ENCODE results near the gene RAVER2.
"Not testable (repeated sequence)": the region's sequence is repeated elsewhere in the genome, so short reads cannot be mapped to it uniquely, and the experiment has no call there.

The RAVER2 gene

DNA sequence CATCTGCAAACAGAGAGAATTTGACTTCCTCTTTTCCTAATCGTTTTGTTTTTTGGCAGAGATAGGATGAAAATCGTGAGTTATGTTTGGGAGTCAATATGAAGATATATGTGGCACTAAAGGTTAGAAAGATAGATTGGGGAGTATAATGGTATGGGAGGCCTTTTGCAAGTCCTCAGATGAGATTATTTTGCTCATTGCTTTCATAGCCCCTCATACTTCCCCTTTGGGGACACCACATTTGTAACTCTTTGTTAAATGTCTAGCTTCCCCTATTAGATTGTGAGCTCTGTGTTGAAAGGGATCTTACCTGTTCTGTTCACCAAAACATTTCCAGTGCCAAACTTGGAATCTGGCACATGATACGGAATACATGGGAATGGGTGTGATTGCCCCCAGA is 30.2 kb downstream of the RAVER2 start:
- no peak overlapping the region for H3K4me2 ChIP-seq
- peaks cover 15 to 31% (median 24%) of the 10 kb centered on the region in 11 experiments; a peak in 21 of 22 replicates for H3K9me3 ChIP-seq (replicated peaks in 1 of 11)
- no peak overlapping the region for H3K4me3 ChIP-seq
- H3K36me3 ChIP-seq = peaks cover 4 to 41% (median 27%) of the 10 kb centered on the region in 11 experiments; a peak in 19 of 22 replicates
- no peaks in the 10 kb centered on the region for H3K27me3 ChIP-seq
- H3K27ac ChIP-seq = no peak overlapping the region
- peaks cover 0 to 11% (median 0%) of the 10 kb centered on the region in 10 experiments; a peak in 5 of 20 replicates for H3K4me1 ChIP-seq
- TF ChIP-seq Cebpa-rat (IDR thresholded peaks at IDR 0.05) = no peak
- H4K20me1 ChIP-seq = no peaks in the 10 kb centered on the region
- no peak overlapping the region for H3K9ac ChIP-seq

DNA sequence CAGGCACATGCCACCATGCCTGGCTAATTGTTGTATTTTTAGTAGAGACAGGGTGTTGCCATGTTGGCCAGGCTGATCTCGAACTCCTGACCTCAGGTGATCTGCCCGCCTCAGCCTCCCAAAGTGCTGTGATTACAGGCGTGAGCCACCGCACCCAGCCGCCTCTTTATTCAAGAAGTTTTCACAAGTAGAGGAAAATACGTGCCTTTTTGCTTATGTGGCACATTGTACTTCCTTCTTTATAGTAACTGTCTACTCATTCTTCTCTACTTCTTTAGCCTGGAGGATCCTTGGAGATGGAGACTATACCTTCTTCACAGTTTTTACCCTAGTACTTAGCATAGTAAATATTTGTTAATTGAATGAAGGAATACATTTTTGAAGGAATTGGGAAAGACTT is 37.2 kb downstream of the RAVER2 start:
- not testable (repeated sequence) for H3K4me1 ChIP-seq, H3K9ac ChIP-seq, H3K27ac ChIP-seq, H4K20me1 ChIP-seq, H3K27me3 ChIP-seq, H3K4me3 ChIP-seq
- peak overlapping the region in 2 of 11 experiments; percentile 9 to 29; a peak in 1 of 22 replicates for H3K4me2 ChIP-seq
- H3K9me3 ChIP-seq (replicated peaks in 1 of 11) = peaks cover 0 to 12% (median 7%) of the 10 kb centered on the region in 11 experiments; a peak in 12 of 22 replicates
- H3K36me3 ChIP-seq = peaks cover 0 to 48% (median 28%) of the 10 kb centered on the region in 11 experiments; a peak in 17 of 22 replicates

DNA sequence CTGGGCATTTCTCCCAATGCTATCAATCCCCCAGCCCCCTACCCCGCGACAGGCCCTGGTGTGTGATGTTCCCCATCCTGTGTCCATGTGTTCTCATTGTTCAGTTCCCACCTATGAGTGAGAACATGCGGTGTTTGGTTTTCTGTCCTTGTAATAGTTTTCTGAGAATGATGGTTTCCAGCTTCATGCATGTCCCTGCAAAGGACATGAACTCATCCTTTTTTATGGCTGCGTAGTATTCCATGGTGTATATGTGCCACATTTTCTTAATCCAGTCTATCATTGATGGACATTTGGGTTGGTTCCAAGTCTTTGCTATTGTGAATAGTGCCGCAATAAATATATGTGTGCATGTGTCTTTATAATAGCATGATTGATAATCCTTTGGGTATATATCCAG is 38.0 kb downstream of the RAVER2 start:
- H4K20me1 ChIP-seq, H3K27ac ChIP-seq, H3K9ac ChIP-seq, H3K4me2 ChIP-seq, H3K4me1 ChIP-seq, H3K27me3 ChIP-seq, H3K4me3 ChIP-seq: not testable (repeated sequence)
- H3K36me3 ChIP-seq = peaks cover 0 to 53% (median 31%) of the 10 kb centered on the region in 11 experiments; a peak in 17 of 22 replicates
- peaks cover 0 to 18% (median 8%) of the 10 kb centered on the region in 11 experiments; a peak in 12 of 22 replicates for H3K9me3 ChIP-seq (replicated peaks in 1 of 11)

DNA sequence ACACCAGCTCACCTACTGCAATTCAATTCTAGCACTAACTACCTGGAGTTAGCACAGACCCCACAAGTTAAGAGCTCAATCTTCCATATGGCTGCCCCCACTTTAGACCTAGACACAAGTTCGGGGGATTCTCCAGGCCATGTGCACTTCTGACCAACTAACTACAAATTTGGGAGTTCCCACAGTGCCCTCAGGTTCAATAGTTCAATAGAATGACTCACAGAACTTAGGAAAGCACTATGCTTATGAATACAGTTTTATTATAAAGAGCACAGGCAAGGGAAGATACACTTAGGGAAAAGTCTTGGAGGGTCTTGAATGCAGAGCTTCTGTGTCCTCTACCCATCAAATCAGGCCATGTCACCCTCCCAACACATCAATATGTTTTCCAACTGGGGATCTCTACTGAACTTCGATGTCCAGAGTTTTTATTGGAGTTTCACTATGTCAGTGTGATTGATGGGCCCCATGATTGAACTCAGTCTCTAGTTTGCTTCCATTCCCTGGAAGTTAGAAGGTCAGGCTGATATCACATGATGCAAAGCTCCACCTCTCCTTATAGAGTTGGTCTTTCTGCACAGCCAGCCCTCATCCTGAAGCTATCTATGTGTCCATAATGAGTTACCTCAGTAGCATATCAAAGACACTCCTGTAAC is 46.1 kb downstream of the RAVER2 start:
- Histone ChIP-seq H3K9me3 (replicated peaks in 1 of 11) (peaks cover 13 to 27% (median 19%) of the 10 kb centered on the region in 11 experiments), H3K27me3 (no peaks in the 10 kb centered on the region), H3K4me2 (no peak overlapping the region), H3K27ac (no peak overlapping the region), H3K36me3 (peaks cover 5 to 68% (median 41%) of the 10 kb centered on the region in 11 experiments; a peak in 20 of 22 replicates), H4K20me1 (no peaks in the 10 kb centered on the region), H3K4me3 (no peak overlapping the region), H3K9ac (no peak overlapping the region), H3K4me1 (peaks cover 0 to 4% (median 0%) of the 10 kb centered on the region in 10 experiments; a peak in 2 of 20 replicates)
- TF ChIP-seq Cebpa-rat (IDR thresholded peaks at IDR 0.05) = no peak

DNA sequence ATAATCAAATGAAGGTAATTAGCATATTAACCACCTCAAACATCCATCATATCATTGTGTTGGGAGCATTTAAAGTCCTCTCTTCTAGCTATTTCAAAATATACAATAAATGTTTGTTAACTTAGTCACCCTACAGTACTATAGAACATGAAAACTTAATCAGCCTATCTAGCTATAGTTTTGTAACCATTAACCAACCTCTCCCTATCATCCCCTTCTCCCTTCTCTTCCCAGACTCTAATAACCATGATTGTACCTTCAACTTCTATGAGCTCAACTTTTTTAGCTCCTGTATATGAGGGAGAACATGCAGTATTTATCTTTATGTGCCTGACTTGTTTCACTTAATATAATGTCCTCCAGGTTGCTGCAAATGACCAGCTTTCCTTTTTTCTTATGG is 54.0 kb downstream of the RAVER2 start:
- Histone ChIP-seq H3K27ac (no peak overlapping the region), H3K4me1 (no peaks in the 10 kb centered on the region), H3K27me3 (no peaks in the 10 kb centered on the region), H3K4me3 (no peak overlapping the region), H3K9ac (no peak overlapping the region), H3K9me3 (replicated peaks in 1 of 11) (peaks cover 0 to 11% (median 3%) of the 10 kb centered on the region in 11 experiments; a peak in 8 of 22 replicates), H3K36me3 (peaks cover 0 to 34% (median 2%) of the 10 kb centered on the region in 11 experiments; a peak in 6 of 22 replicates), H4K20me1 (no peaks in the 10 kb centered on the region), H3K4me2 (no peak overlapping the region)
- no peak for TF ChIP-seq Cebpa-rat (IDR thresholded peaks at IDR 0.05)

DNA sequence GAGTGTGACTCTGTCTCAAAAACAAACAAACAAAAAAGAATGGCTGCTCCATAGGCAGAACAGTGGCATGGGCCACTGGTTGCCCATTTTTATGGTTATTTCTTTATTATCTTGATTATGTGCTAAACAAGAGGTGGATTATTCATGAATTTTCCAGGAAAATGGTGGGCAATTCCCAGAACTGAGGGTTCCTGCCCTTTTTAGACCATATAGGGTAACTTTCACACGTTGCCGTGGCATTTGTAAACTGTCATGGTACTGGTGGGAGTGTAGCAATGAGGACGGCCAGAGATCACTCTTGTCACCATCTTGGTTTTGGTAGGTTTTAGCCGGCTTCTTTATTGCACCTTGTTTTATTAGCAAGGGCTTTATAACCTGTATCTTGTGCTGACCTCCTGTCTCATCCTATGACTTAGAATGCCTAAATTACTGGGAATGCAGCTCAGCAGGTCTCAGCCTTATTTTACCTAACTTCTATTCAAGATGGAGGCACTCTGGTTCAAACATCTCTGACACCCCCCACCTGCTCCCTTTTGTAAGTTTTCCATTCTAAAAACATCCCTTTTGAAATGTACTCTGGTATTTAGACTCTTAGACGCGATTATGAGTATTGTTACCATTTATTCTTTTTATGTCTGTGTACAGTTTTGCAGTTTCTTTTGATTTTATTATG is 57.1 kb downstream of the RAVER2 start:
- H3K9me3 ChIP-seq (replicated peaks in 1 of 11) = peaks cover 0 to 9% (median 3%) of the 10 kb centered on the region in 11 experiments; a peak in 8 of 22 replicates
- no peak overlapping the region for H3K9ac ChIP-seq
- TF ChIP-seq Cebpa-rat (IDR thresholded peaks at IDR 0.05) = no peak
- H4K20me1 ChIP-seq = no peaks in the 10 kb centered on the region
- H3K27me3 ChIP-seq = no peaks in the 10 kb centered on the region
- peaks cover 0 to 45% (median 11%) of the 10 kb centered on the region in 11 experiments; a peak in 11 of 22 replicates for H3K36me3 ChIP-seq
- H3K4me2 ChIP-seq = no peak overlapping the region
- no peak overlapping the region for H3K27ac ChIP-seq
- H3K4me3 ChIP-seq = no peak overlapping the region
- no peaks in the 10 kb centered on the region for H3K4me1 ChIP-seq

DNA sequence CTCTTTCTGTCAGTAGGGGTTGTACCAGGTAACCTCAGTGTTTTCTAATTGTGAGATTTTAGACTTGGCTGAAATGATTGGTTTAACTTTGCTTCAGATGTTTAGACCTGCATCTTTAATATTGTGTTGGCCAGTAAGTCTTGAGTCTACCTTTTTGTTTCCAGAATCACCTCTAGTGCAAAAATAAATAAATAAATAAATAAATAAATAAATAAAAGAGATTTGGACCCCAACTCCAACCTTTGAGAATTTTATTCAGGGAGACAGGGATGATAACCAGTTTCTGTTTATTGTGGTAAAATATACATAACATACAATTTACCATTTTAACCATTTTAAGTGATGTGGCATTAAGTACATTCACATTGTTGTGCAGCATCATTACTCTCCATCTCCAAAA is 64.4 kb downstream of the RAVER2 start:
- Histone ChIP-seq H3K27ac (no peak overlapping the region), H3K4me3 (no peak overlapping the region), H3K4me1 (no peaks in the 10 kb centered on the region), H3K9ac (no peak overlapping the region), H3K9me3 (replicated peaks in 1 of 11) (no peaks in the 10 kb centered on the region), H3K27me3 (no peaks in the 10 kb centered on the region), H4K20me1 (no peaks in the 10 kb centered on the region), H3K4me2 (no peak overlapping the region), H3K36me3 (peaks cover 0 to 41% (median 16%) of the 10 kb centered on the region in 11 experiments; a peak in 14 of 22 replicates)
- TF ChIP-seq Cebpa-rat (IDR thresholded peaks at IDR 0.05) = no peak

DNA sequence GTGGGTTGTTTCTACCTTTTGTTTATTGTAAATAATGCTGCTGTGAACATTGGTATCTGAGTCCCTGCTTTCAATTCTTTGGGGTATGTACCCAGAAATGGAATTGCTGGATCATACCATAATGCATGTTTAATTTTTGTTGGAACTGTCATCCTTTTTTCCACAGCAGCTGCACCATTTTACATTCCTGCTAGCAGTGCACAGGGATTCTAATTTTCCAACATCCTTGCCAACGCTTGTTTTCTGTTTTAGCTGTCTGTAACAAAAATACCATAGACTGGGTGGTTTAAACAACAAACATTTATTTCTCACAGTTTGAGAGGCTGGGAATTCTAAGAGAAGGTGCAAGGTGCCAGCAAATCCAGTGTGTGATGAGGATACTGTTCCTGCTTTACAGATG is 65.1 kb downstream of the RAVER2 start:
- Histone ChIP-seq H3K9ac (no peak overlapping the region), H3K4me3 (no peak overlapping the region), H3K4me2 (no peak overlapping the region), H3K9me3 (replicated peaks in 1 of 11) (no peaks in the 10 kb centered on the region), H4K20me1 (no peaks in the 10 kb centered on the region), H3K27me3 (no peaks in the 10 kb centered on the region), H3K36me3 (peaks cover 0 to 39% (median 22%) of the 10 kb centered on the region in 11 experiments; a peak in 16 of 22 replicates), H3K27ac (no peak overlapping the region), H3K4me1 (no peaks in the 10 kb centered on the region)
- TF ChIP-seq Cebpa-rat (IDR thresholded peaks at IDR 0.05) = no peak

DNA sequence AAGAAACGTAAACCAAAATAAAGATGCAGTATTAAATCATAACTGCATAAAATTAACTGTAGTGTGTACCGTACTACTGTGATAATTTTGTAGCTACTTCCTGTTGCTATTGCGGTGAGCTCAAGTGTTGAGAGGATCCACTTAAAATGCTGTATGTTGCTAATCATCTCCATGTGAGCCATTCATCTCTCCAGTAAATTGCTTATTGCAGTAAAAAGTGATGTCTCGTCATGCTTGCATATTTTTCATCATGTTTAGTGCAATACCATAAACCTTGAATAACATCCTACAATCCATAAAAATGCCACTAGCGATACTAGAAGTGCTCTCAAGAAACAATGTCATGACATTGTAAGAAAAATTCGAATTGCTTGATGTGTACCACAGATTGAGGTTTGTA is 66.3 kb downstream of the RAVER2 start:
- no peak for TF ChIP-seq Cebpa-rat (IDR thresholded peaks at IDR 0.05)
- Histone ChIP-seq H3K27me3 (no peaks in the 10 kb centered on the region), H4K20me1 (no peaks in the 10 kb centered on the region), H3K4me1 (no peaks in the 10 kb centered on the region), H3K36me3 (peaks cover 0 to 36% (median 27%) of the 10 kb centered on the region in 11 experiments; a peak in 17 of 22 replicates), H3K27ac (no peak overlapping the region), H3K9ac (no peak overlapping the region), H3K4me2 (no peak overlapping the region), H3K9me3 (replicated peaks in 1 of 11) (peaks cover 0 to 2% (median 0%) of the 10 kb centered on the region in 11 experiments; a peak in 1 of 22 replicates), H3K4me3 (no peak overlapping the region)
